NCI-H2196 treated with DMSO at 0.1 percent for 48 hours (cell line): ENCODE data around the gene CIITA.

ENCODE experiments used
- DNase-seq: peaks from one replicate; lab custom pipeline; 2025; ENCODE audit not compliant: unreplicated experiment; lab: John Stamatoyannopoulos, UW

The CIITA gene

DNA sequence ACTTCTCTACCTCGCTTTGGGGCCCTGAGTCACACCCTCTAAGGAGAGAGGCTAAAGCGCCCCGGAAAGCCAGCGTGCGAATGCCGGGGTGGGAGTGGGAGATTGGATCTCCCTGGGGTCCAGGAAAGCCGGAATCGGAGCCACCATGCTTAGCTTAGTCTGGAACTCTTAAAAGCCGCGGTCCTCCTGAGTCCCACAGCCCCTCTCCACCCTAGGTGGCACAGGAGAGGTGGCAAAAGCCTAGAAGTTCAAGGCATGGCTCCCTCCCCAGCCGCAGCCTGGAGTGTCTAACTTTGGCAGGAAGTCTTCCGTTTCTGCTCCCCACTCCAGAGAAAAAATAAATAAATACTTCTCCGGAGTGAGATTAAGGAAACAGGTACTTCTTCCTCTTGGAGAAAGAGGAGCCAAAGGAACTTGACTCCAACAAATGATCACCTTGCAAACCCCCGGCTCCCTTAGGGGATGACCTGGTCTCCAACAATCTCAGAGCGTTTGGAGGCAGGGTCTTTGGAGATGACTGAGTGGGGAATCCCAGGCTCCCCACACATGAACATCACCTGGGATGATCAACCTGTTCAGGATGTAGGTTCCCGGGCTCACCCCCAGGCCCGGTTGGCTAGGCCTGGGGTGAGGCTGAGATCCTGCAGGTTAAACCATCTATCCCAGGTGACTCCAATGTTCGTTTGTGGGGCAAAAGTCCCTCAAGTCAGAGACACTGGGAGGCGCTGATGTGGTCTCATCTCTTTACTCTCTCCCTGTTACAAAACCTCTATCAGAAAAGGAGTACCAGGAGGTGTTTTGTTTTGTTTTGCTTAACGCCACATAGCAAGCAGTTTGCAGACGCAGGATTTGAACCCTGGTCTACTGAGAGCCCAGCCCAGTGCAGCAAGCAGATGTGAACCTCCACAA lies 2.9 kb downstream of the CIITA start:
- DNase-seq: no peak

DNA sequence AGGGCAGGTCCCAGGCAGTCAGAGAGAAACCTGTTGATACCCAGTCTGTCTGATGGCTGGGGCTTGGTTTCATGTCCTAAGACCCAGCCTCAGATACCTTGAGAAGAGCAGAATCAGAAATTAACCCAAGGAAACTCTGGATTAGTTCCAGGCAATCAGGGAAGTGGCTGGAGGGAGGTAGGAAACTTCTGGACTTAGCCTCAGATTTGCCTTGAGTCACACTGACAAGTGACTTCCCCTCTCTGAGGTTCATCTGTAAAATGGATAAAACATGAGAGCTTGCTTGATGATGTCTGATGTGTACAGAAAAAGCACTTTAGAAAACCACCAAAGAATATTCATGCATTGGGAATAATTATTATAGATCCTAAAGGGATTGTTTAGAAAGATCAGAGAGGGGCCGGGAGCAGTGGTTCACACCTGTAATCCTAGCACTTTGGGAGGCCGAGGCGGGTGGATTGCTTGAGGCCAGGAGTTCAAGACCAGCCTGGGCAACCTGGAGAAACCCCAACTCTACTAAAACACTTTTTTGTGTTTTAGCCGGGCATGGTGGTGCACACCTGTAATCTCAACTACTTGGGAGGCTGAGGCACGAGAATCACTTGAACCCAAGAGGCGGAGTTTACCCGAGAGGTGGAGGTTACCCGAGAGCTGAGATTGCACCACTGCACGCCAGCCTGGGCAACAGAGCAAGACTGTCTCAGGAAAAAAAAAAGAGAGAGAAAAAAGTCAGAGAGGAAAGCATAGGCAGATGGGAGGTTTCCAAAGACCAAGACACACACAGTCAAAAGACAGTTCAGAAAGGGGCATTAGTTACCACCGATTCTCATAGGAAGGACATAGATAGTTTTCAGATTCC lies 3.8 kb downstream of the CIITA start:
- DNase-seq: no peak

DNA sequence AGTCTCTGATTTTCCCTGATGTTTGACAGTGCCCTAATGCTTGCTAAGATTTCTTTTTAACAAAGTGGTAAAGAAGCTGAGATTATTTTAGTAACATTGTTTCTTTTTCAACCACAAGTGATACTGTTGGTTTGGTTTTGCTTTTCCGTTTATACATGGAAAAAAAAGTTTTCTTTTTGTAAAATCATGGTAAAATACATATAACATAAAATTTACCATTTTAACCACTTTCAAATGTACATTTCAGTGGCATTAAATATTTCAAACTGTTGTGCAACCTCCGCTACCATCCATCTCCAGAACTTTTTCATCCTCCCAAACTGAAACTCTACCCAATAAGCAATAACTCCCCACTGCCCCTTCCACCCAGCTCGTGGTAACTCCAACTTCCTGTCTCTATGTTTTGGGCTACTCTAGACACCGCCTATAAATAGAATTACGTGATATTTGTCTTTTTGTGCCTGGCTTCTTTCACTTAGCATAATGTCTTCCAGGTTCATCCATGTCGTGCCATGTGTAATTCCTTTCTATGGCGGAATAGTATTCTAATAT lies 4.6 kb downstream of the CIITA start:
- DNase-seq: no peak

DNA sequence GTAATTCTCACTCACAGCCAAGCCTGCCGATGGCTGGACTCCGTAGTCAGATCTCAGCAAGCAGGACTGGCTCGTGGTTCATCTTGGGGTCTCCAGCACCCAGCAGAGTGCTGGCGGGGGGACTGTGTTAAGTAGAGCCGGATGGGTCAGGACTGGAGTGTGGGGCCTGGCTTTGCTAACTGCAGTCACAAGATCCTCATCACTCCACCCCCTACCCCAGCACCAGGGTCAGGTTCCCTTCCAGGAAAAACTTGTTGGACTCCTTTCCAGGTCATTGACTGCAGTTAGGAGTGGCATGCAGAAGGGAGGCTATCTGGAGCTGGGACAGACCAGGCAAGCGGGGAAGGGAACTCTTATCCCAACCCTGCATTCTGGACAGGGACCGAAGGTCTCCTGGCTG lies 6.0 kb downstream of the CIITA start:
- peak; percentile 13 for DNase-seq

DNA sequence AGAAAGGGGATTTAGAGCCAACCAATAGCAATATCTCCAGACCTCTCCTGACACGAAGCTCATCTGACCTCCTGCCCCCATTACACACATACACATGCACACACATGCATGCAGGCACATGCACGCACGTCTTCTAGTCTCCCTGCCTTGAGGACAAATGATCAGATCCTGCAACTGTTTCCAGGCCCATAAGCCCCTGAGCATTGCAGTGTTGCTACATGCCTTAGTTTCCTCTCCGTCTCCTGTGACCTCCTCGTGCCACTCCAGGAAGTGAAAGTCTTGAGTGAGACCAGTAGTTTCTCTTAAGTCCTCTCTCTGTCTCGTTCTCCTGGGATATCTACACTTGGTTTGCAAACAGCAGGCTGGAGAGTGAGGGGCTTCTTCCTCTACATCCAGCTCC lies 8.2 kb downstream of the CIITA start:
- no peak for DNase-seq

DNA sequence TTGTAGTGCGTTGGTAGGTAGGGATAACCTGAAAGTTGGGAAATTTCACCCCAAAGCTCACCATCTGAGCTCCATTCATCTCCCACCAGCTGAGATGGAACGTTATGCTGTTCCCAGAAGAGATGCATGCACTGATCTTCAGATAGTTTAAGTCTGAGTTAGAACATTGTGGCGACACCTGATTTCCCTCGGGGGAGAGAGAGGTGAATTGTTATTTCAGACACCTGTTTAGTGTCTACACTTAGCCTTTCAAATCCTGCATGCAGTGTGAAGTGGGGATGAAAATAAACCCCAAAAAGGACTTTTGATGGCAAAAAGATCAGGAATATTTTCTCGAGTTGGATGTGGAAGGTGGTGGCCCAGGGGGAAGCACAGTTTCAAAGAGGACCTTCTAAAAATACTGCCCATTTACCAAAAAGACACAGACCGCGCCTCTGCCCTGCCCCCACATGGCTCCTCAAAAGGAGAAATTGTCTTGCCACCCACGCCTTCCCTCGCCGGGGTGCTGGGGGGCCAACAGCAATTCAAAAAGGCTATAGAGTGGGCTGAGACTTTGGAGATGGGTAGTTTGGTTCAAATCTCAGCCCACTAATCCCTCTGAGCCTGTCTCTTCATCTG lies 11.4 kb downstream of the CIITA start:
- no peak for DNase-seq

DNA sequence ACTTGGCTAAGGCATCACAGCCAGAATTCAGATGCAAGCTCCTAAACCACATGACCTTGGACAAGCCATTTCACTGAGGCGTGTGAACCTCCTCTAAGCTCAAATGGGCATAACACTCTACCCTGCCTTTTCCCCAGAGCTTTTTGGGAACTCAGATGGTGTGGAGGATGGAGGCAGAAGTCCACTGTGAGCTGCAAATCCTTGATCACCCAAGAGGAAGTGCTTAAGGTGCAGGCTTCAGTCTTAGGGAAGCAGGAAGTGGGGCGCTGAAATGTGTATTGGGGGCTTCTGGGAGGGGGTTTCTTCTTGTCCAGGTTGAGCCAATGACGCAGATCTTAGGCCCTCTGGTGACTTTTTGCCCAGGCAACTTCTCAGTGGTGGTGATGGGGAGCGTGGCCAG lies 12.9 kb downstream of the CIITA start:
- no peak for DNase-seq

DNA sequence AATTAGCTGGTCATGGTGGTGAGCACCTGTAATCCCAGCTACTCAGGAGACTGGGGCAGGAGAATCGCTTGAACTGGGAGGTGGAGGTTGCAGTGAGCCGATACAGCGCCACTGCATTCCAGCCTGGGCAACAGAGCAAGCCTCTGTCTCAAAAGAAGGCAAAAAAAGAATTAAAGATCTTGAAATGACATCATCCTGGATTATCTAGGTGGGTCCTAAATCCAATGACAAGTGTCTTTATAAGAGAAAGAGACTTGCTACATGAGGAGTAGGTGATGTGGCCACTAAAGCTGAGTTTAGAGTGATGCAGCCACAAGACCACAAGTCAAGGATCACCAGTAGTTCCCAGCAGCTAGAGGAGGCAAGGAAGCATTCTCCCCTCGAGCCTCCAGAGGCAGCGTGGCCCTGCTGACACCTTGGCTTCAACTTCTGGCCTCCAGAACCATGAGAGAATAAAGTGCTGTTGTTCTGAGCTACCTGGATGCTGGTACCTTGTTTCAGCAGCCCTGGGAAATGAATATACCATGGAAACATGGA lies 15.8 kb downstream of the CIITA start:
- DNase-seq: no peak

DNA sequence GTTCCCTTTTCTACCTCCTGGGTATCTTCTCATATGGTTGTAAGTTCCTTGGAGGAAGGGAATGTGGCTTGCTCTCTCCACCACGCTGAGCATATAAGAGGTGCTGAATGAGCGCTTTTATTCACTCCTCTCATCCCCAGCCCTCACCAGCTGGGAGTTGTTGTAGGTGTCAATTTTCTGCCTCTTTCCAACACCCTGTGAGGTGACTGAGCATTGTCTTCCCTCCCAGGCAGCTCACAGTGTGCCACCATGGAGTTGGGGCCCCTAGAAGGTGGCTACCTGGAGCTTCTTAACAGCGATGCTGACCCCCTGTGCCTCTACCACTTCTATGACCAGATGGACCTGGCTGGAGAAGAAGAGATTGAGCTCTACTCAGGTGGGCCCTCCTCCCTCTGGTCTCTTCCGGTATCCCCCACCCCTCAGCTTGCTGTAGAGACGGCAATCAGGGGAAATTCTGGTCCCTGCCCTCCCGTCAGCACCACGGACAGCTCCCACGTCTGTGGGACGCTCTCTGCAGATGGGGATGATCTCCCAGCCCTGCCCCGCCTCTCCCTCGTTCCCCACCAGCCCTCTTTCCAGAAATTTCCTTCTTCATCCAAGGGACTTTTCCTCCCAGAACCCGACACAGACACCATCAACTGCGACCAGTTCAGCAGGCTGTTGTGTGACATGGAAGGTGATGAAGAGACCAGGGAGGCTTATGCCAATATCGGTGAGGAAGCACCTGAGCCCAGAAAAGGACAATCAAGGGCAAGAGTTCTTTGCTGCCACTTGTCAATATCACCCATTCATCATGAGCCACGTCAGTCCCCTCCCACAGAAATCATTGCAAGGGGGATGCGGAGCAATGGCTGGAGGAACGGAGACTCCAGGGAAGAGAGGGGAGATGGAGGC lies 18.3 kb downstream of the CIITA start:
- DNase-seq: no peak

DNA sequence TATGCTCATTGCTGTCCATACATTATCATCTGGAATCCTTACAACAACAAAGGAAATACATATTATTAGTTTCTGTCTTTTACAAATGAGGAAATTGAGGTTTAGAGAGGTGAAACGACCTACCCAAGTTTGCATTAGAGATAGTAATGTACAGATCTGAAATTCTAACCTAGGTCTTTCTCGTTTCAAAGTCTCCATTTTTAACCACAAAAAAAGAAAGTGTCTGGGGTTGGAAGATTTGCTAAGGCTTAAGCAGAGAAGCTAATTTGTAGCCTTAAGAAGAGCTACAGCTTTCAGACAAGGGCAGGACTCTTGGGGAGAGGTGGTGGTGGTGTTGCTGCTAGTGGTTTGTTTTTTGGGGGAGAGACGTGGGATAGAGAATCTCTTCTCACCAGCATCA lies 19.2 kb downstream of the CIITA start:
- no peak for DNase-seq

DNA sequence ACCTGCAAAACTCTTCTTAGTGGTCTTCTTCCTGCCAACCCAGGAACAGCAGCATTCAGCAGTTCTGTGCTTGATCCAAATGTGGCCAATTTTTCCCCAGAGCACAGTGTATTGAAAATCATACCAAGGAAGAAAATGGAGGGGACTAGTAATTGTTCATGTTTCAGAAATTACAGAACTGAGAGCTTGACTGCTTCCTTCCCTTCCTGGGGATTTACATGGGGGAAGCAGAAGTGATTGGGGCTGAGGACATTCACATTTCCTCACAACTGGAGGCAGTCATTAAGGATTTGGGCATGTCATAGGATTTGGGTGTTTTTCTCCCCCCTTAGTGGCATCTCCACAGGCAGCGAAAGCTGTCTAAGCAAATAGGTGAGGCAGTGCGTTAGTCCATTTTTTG lies 19.7 kb downstream of the CIITA start:
- no peak for DNase-seq

DNA sequence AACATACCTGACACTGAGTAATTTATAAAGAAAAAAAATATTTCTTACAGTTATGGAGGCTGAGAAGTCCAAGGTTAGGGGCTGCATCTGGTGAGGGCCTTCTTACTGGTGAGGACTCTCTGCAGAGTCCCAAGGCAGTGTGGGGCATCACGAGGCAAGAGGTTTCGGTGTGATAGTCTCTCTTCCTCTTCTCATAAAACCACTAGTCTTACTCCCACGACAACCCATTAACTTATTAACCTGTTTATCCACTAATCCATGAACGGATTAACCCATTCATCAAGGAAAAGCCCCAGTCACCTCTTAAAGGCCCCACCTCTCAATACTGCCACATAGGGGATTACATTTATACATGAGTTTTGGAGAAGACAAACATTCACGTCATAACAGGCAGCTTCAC lies 20.1 kb downstream of the CIITA start:
- no peak for DNase-seq

DNA sequence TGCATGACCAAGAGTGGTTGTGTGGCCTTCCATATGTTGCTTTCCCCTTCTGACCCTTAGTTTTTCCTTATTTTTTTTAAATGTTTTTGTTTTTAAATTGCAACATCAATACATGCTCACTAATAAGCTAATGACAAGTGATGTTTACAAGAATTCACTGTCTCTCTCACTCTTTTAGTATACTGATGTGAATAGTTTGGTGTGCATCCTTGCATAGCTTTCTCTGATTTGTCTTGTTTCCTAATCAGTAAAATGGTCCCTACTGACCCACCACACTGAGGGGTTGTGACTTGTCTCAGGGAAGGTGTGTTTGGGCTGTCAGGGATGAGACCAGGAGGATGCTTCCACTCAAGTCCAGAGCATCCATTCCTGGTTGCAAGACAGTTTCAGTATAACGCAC lies 26.0 kb downstream of the CIITA start:
- no peak for DNase-seq

DNA sequence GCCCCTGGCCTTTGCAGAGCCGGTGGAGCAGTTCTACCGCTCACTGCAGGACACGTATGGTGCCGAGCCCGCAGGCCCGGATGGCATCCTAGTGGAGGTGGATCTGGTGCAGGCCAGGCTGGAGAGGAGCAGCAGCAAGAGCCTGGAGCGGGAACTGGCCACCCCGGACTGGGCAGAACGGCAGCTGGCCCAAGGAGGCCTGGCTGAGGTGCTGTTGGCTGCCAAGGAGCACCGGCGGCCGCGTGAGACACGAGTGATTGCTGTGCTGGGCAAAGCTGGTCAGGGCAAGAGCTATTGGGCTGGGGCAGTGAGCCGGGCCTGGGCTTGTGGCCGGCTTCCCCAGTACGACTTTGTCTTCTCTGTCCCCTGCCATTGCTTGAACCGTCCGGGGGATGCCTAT lies 29.5 kb downstream of the CIITA start:
- DNase-seq: no peak

DNA sequence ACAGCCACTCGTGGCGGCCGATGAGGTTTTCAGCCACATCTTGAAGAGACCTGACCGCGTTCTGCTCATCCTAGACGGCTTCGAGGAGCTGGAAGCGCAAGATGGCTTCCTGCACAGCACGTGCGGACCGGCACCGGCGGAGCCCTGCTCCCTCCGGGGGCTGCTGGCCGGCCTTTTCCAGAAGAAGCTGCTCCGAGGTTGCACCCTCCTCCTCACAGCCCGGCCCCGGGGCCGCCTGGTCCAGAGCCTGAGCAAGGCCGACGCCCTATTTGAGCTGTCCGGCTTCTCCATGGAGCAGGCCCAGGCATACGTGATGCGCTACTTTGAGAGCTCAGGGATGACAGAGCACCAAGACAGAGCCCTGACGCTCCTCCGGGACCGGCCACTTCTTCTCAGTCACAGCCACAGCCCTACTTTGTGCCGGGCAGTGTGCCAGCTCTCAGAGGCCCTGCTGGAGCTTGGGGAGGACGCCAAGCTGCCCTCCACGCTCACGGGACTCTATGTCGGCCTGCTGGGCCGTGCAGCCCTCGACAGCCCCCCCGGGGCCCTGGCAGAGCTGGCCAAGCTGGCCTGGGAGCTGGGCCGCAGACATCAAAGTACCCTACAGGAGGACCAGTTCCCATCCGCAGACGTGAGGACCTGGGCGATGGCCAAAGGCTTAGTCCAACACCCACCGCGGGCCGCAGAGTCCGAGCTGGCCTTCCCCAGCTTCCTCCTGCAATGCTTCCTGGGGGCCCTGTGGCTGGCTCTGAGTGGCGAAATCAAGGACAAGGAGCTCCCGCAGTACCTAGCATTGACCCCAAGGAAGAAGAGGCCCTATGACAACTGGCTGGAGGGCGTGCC lies 30.1 kb downstream of the CIITA start:
- DNase-seq: no peak

DNA sequence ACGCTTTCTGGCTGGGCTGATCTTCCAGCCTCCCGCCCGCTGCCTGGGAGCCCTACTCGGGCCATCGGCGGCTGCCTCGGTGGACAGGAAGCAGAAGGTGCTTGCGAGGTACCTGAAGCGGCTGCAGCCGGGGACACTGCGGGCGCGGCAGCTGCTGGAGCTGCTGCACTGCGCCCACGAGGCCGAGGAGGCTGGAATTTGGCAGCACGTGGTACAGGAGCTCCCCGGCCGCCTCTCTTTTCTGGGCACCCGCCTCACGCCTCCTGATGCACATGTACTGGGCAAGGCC lies 30.7 kb downstream of the CIITA start:
- DNase-seq: no peak

DNA sequence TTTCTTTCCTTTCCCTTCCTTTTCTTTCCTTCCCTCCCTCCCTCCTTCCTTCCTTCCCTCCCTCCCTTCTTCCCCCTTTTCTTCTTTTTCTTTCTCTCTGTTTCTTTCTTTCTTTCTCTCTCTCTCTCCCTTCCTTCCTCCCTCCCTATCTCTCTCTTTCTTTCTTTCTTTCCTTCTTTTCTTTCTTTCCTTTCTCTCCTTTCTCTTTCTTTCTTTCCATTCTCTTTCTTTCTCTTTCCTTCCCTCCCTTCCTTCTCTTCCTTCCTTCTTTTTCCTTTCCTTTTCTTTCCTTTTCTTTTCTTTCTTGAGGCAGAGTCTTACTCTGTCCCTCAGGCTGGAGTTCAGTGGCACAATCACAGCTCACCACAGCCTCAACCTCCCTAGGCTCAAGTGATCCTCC lies 34.3 kb downstream of the CIITA start:
- DNase-seq: no peak

DNA sequence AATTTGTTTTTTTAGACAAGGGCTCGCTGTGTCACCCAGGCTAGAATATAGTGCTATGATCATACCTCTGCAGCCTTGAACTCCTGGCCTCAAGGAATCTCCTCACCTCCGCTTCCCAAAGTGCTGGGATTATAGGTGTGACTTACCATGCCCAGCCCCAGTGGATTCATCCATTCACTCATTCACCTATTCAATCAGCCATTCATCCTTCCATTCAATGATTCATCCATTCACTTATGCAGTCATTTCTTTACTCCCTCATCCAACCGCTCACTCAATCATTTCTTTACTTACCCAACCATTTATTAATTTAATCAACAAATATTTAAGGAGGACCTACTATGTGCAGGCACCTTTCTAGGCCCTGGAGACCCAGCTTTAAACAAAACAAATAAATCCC lies 39.5 kb downstream of the CIITA start:
- DNase-seq: no peak

DNA sequence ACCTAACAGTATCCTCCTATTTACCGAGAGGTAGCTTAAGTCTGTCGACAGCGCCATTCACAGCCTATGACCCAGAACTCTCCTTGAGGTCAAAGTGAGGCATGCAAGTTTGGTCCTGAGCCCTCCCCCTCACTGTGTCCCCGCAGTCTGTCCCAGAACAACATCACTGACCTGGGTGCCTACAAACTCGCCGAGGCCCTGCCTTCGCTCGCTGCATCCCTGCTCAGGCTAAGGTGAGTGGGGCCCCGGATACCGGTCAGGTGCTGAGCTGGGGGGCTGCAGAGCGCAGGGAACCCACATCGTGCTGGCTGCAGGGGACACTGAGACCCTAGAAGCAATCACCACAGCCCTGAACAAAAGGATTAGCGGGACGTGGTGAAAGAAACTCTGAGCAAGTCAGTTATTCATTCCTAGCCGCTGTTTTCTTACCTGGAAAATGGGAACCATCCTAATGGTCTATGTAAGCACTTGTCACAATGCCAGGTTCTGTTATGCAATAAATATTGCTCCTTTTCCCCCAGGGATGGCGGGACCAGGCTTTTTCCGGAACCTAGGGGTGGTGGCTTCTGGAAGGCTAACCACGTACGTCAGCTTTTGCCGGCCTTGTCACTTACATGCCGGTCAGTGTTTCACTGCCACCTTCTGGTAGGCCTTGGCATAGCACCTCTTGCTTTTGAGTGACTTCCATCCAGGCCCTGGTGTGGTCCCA lies 41.4 kb downstream of the CIITA start:
- DNase-seq: peak; percentile 79
